Parathyroid adenoma (tissue), 2 donors: ENCODE results near the gene ESRRA.

Experiments used
- H2AFZ ChIP-seq: fragments of 300-600 bp; sonication (generic); one replicate; pipeline ENCODE4 v1.7.0; 2017; ENCODE audit warnings: antibody characterized with exemption, mild to moderate bottlenecking
- H3K27ac ChIP-seq: fragments of 300-600 bp; sonication (generic); one replicate; pipeline ENCODE4 v1.7.0; 2017
- H3K27me3 ChIP-seq: fragments of 300-600 bp; sonication (generic); one replicate; pipeline ENCODE4 v1.7.0; 2017; ENCODE audit warnings: low read length; ENCODE audit not compliant: control insufficient read depth, insufficient read depth
- H3K36me3 ChIP-seq: fragments of 300-600 bp; sonication (generic); one replicate; pipeline ENCODE4 v1.7.0; 2017; ENCODE audit warnings: low read length; ENCODE audit not compliant: control insufficient read depth, insufficient read depth
- H3K4me1 ChIP-seq: fragments of 300-600 bp; sonication (generic); one replicate; pipeline ENCODE4 v1.7.0; 2017; ENCODE audit warnings: control low read depth
- H3K4me2 ChIP-seq: fragments of 300-600 bp; sonication (generic); one replicate; pipeline ENCODE4 v1.7.0; 2017; ENCODE audit warnings: low read length
- H3K4me3 ChIP-seq: fragments of 300-600 bp; sonication (generic); one replicate; pipeline ENCODE4 v1.7.0; 2017; ENCODE audit warnings: low read depth, low read length
- H3K79me2 ChIP-seq: fragments of 300-600 bp; sonication (generic); one replicate; pipeline ENCODE4 v1.7.0; 2017; ENCODE audit warnings: control low read depth
- H3K9ac ChIP-seq: fragments of 300-600 bp; sonication (generic); one replicate; pipeline ENCODE4 v1.7.0; 2017; ENCODE audit warnings: mild to moderate bottlenecking
- H3K9me3 ChIP-seq: fragments of 300-600 bp; sonication (generic); one replicate; pipeline ENCODE4 v1.7.0; 2017; ENCODE audit warnings: low read length; ENCODE audit not compliant: control insufficient read depth
- CTCF ChIP-seq: fragments of 300-600 bp; sonication (generic); IDR thresholded peaks from one replicate; pipeline ENCODE4 v1.7.0; 2017; ENCODE audit warnings: antibody characterized with exemption, mild to moderate bottlenecking
- donor health status: primary hyperparathyroidism.

ESRRA gene

GRCh38 chr11:64341429-64341828 is 36.1 kb downstream of the ESRRA start:
- Histone ChIP-seq H3K27me3 (no peaks in the 10 kb centered on the region), H3K9ac (no peak overlapping the region), H3K4me1 (no peaks in the 10 kb centered on the region), H3K4me3 (no peak overlapping the region), H3K36me3 (no peaks in the 10 kb centered on the region), H3K27ac (no peak overlapping the region), H3K9me3 (no peaks in the 10 kb centered on the region), H2AFZ (no peak overlapping the region), H3K4me2 (no peak overlapping the region), H3K79me2 (no peaks in the 10 kb centered on the region)
- TF ChIP-seq CTCF: no peak

GRCh38 chr11:64341851-64342791 is 36.8 kb downstream of the ESRRA start:
- peak overlapping the region; percentile 84 for H2AFZ ChIP-seq
- TF ChIP-seq CTCF: peak; percentile 42
- no peaks in the 10 kb centered on the region for H3K9me3 ChIP-seq
- no peaks in the 10 kb centered on the region for H3K36me3 ChIP-seq
- peak overlapping the region; percentile 41 for H3K4me3 ChIP-seq
- H3K27ac ChIP-seq: peak overlapping the region; percentile 6
- peak overlapping the region; percentile 65 for H3K4me2 ChIP-seq
- no peak overlapping the region for H3K9ac ChIP-seq
- H3K79me2 ChIP-seq: no peaks in the 10 kb centered on the region
- no peaks in the 10 kb centered on the region for H3K4me1 ChIP-seq
- H3K27me3 ChIP-seq: no peaks in the 10 kb centered on the region

- Histone ChIP-seq H3K27ac (no peak overlapping the region), H3K4me1 (no peaks in the 10 kb centered on the region), H3K9me3 (no peaks in the 10 kb centered on the region), H3K27me3 (no peaks in the 10 kb centered on the region), H2AFZ (no peak overlapping the region), H3K9ac (no peak overlapping the region), H3K4me2 (no peak overlapping the region), H3K79me2 (no peaks in the 10 kb centered on the region), H3K4me3 (no peak overlapping the region), H3K36me3 (no peaks in the 10 kb centered on the region)
- TF ChIP-seq CTCF: no peak
Measured at GRCh38 chr11:64342869-64343745, 37.8 kb downstream of the ESRRA start.

GRCh38 chr11:64343767-64344559 is 38.6 kb downstream of the ESRRA start:
- H2AFZ ChIP-seq: no peak overlapping the region
- no peaks in the 10 kb centered on the region for H3K36me3 ChIP-seq
- H3K27ac ChIP-seq: no peak overlapping the region
- no peaks in the 10 kb centered on the region for H3K27me3 ChIP-seq
- no peaks in the 10 kb centered on the region for H3K79me2 ChIP-seq
- H3K9me3 ChIP-seq: no peaks in the 10 kb centered on the region
- no peak overlapping the region for H3K4me2 ChIP-seq
- H3K4me3 ChIP-seq: no peak overlapping the region
- TF ChIP-seq CTCF: no peak
- H3K9ac ChIP-seq: no peak overlapping the region
- no peaks in the 10 kb centered on the region for H3K4me1 ChIP-seq
